VCaP (cell line): ENCODE data around the gene CTNND2.

Experiments
- H3K27ac ChIP-seq: fragments of 450-650 bp; 2 replicates; pipeline ENCODE4 v1.5.1; 2017
- CTCF ChIP-seq: fragments of 450-650 bp; conservative IDR thresholded peaks from 2 replicates; pipeline ENCODE4 v1.5.1; 2017; ENCODE audit warnings: mild to moderate bottlenecking, moderate library complexity

The CTNND2 gene

GRCh38 chr5:11898787-11899186 is 5.5 kb downstream of the CTNND2 start:
- no peak for TF ChIP-seq CTCF
- H3K27ac ChIP-seq, result no peak overlapping the region

- no peak overlapping the region for H3K27ac ChIP-seq
These were observed 6.5 kb downstream of the CTNND2 start for GRCh38 chr5:11897781-11898180.

GRCh38 chr5:11894992-11895391 is 9.3 kb downstream of the CTNND2 start:
- no peak overlapping the region for H3K27ac ChIP-seq
- TF ChIP-seq CTCF, result no peak

More at GRCh38 chr5:11897781-11898180, 6.5 kb downstream of the CTNND2 start:
- TF ChIP-seq CTCF, result no peak

GRCh38 chr5:11892832-11893231 is 11.4 kb downstream of the CTNND2 start:
- no peak for TF ChIP-seq CTCF
- H3K27ac ChIP-seq, result no peak overlapping the region

- no peak for TF ChIP-seq CTCF
- H3K27ac ChIP-seq, result no peak overlapping the region
These were observed 13.5 kb downstream of the CTNND2 start for GRCh38 chr5:11890777-11891176.

- TF ChIP-seq CTCF, result no peak
- H3K27ac ChIP-seq, result no peak overlapping the region
These were observed 16.0 kb downstream of the CTNND2 start for GRCh38 chr5:11888221-11888620.

- no peak overlapping the region for H3K27ac ChIP-seq
These were observed 25.4 kb downstream of the CTNND2 start for GRCh38 chr5:11878814-11879213.

More at GRCh38 chr5:11878814-11879213, 25.4 kb downstream of the CTNND2 start:
- TF ChIP-seq CTCF, result no peak
